GM19467 (cell line): ENCODE results near the gene GLUD1.
"Not testable (repeated sequence)": the region's sequence is repeated elsewhere in the genome, so short reads cannot be mapped to it uniquely, and the experiment has no call there.

Source experiments
- ATAC-seq: cut with Tn5 transposase; IDR thresholded peaks from one replicate; pipeline ENCODE4 v1.9.1; 2021; ENCODE audit warnings: mild to moderate bottlenecking, moderate library complexity; ENCODE audit not compliant: unreplicated experiment

GLUD1 gene

GRCh38 chr10:87092376-87092860 is 2.2 kb downstream of the GLUD1 start:
- ATAC-seq: no peak

GRCh38 chr10:87090779-87091178 is 3.9 kb downstream of the GLUD1 start:
- no peak for ATAC-seq

- no peak for ATAC-seq
These were observed 4.9 kb downstream of the GLUD1 start for GRCh38 chr10:87089746-87090145.

DNA sequence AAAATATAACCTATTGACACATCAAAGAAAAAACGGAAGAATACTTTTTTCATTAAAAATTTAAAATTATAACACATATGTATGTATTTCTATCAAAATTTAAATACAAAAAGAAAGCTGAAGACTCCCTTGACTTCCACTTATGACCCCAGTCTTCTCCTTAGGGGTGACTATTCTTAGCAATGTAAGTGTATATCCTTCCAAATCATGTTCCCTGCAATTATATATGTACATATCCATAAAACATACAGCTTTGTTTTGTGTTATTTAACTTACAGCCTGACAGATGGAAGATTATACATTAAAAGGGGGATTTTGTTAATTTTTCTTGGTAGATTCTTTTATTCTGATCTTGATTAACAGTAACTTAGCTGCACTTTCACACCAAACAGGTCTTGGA is 9.1 kb downstream of the GLUD1 start:
- no peak for ATAC-seq

- ATAC-seq: peak; percentile 57
These were observed 10.3 kb downstream of the GLUD1 start for GRCh38 chr10:87084291-87084782.

- peak; percentile 41 for ATAC-seq
These were observed 10.9 kb downstream of the GLUD1 start for GRCh38 chr10:87083576-87084290.

- ATAC-seq: not testable (repeated sequence)
These were observed 12.4 kb downstream of the GLUD1 start for GRCh38 chr10:87082219-87082618.

- not testable (repeated sequence) for ATAC-seq
These were observed 13.1 kb downstream of the GLUD1 start for GRCh38 chr10:87081574-87081973.

DNA sequence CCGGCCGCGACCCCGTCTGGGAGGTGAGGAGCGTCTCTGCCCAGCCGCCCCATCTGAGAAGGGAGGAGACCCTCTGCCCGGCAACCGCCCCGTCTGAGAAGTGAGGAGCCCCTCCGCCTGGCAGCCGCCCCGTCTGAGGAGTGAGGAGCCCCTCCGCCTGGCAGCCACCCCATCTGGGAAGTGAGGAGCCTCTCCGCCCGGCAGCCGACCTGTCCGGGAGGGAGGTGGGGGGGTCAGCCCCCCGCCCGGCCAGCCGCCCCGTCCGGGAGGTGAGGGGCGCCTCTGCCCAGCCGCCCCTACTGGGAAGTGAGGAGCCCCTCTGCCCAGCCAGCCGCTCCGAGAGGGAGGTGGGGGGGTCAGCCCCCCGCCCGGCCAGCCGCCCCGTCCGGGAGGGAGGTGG is 14.0 kb downstream of the GLUD1 start:
- ATAC-seq: not testable (repeated sequence)

GRCh38 chr10:87079106-87079836 is 15.4 kb downstream of the GLUD1 start:
- no peak for ATAC-seq

DNA sequence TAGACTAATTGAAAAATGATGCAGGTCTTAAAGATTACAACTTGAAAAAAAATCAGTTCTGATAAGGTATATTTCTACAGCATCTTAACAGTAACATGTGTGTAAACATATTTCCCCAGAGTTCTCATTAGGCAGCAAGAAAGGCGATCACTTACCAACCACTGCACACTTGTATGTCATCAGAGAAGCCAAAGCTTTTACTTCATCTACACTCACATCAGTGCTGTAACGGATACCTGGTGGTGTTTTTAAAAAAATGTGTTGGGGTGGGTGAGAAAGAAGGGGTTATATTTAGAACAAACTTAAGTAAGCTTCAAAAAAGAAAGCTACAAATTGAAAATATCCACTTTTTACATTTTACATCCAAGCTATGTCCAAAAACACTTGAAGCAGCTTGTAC is 18.2 kb downstream of the GLUD1 start:
- not testable (repeated sequence) for ATAC-seq

DNA sequence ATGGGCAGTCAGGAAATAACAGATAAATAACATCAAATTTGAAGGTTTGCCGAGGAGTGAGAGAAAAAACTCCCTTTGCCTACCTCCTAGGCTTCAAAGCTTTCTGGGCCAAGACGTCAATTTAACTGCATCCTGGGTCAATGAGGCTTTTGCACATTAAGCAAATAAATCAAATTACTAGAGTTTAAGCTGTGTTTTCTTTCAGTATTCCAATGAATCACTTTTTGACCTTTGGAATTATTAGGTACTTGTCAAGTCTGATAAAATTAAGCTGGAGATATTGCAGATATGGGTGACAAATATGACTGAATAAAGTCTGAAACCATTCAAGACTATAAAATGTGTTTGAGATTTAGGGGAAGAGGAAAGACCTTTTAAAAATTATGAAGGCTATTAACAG is 22.2 kb downstream of the GLUD1 start:
- ATAC-seq: no peak

DNA sequence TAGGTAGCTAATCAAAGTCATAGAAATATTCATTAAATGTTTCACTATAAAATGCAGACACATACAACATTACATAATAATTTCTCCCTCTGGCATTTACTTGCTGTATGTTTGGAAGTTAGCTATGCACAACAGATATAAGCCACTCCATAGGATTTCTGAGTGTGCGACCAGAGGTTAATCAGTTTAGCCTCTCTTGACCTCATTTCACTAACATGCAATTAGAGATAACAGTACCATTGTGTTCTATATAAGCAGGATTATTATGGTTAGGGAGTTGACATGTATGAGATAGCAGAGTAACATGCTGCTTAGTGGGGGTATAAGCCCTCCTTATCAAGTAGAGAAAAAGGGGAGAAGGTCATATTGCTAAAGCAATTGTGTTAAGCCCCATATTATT is 26.4 kb downstream of the GLUD1 start:
- no peak for ATAC-seq

- ATAC-seq: no peak
These were observed 27.8 kb downstream of the GLUD1 start for GRCh38 chr10:87066865-87067264.

DNA sequence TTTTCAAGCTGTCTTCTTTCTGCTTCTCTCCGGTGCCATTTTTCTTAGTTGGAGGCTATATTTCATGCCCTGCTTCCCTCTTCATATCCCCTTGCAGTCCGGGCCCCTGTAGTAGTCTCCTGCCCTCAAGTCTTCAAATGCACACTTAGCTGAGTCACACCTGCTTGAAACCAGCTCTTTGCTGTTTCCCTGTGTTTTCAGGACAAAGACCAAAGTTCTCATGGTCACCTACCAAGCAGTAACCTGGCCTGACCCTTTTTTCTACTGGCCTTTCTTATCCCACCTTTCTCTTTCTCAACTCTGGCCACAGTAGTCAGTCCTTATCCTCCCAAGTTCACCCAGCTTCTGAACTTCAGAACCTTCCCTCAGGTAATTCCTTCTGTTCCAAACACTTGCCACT is 28.5 kb downstream of the GLUD1 start:
- no peak for ATAC-seq

GRCh38 chr10:87064651-87065050 is 30.0 kb downstream of the GLUD1 start:
- ATAC-seq: no peak

GRCh38 chr10:87060280-87060928 is 34.2 kb downstream of the GLUD1 start:
- ATAC-seq: no peak

- ATAC-seq: no peak
These were observed 35.2 kb downstream of the GLUD1 start for GRCh38 chr10:87059401-87059800.

GRCh38 chr10:87058171-87058570 is 36.5 kb downstream of the GLUD1 start:
- ATAC-seq: no peak

GRCh38 chr10:87054373-87055295 is 40.0 kb downstream of the GLUD1 start:
- no peak for ATAC-seq
